GM12873 (cell line): ENCODE data around the gene TMEM178A.

Experiments
- CTCF ChIP-seq: IDR thresholded peaks from 2 replicates; pipeline ENCODE4 v1.5.1; 2012; ENCODE audit warnings: low read depth, mild to moderate bottlenecking, moderate library complexity, low read length, control low read depth; ENCODE audit not compliant: insufficient read depth; ENCODE audit errors: missing control alignments

The TMEM178A gene

GRCh38 chr2:39679805-39680204 lies 14.1 kb downstream of the TMEM178A start:
- no peak for TF ChIP-seq CTCF

GRCh38 chr2:39682066-39682692 lies 16.5 kb downstream of the TMEM178A start:
- TF ChIP-seq CTCF, result no peak

- TF ChIP-seq CTCF, result no peak
Observed at GRCh38 chr2:39683022-39683699, 17.4 kb downstream of the TMEM178A start.

GRCh38 chr2:39684464-39684863 lies 18.7 kb downstream of the TMEM178A start:
- no peak for TF ChIP-seq CTCF

GRCh38 chr2:39685126-39685525 lies 19.4 kb downstream of the TMEM178A start:
- no peak for TF ChIP-seq CTCF

GRCh38 chr2:39686456-39686855 lies 20.7 kb downstream of the TMEM178A start:
- no peak for TF ChIP-seq CTCF

GRCh38 chr2:39688181-39688580 lies 22.5 kb downstream of the TMEM178A start:
- no peak for TF ChIP-seq CTCF
